Stimulated activated CD8-positive, alpha-beta memory T cell treated with anti-CD3 and anti-CD28 coated beads, Interleukin-4, amount 100 ng/mL, for 4 hours (primary cell): ENCODE data around the gene ZNF227.
"Not testable (repeated sequence)": the region's sequence is repeated elsewhere in the genome, so short reads cannot be mapped to it uniquely, and the experiment has no call there.

Experiments
- DNase-seq, 2 donors: peaks; one replicate each; pipeline ENCODE4 v3.0.0-alpha.2; 2020; ENCODE audit warnings: low read depth in 2 of 2, low spot score in 1 of 2

The ZNF227 gene

GRCh38 chr19:44236384-44236783, 24.1 kb downstream of the ZNF227 start:
- no peak for DNase-seq

- not testable (repeated sequence) for DNase-seq
These were observed 40.0 kb downstream of the ZNF227 start for GRCh38 chr19:44252332-44252731.

GRCh38 chr19:44253392-44253791, 41.1 kb downstream of the ZNF227 start:
- DNase-seq, result not testable (repeated sequence)

GRCh38 chr19:44254496-44254895, 42.2 kb downstream of the ZNF227 start:
- DNase-seq, result no peak

- no peak for DNase-seq
These were observed 43.5 kb downstream of the ZNF227 start for GRCh38 chr19:44255705-44256411.

DNA sequence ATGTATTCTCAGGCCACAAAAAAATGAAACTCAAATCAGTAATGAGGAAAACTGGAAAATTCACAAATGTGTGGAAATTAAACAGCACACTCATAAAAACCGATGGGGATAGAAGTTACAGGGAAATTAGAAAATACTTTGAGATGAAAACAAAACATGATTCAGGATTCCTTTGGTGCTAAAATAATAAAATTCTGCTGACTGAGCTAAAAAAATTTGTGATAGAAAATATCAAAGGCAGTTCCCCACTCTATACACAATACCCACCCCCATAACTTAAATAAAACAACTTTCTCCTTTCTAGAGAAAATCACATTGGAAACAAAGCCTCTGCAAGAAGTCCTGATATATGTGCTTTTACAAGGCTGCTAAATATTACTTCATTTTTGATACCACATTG, 45.8 kb downstream of the ZNF227 start:
- no peak for DNase-seq

DNA sequence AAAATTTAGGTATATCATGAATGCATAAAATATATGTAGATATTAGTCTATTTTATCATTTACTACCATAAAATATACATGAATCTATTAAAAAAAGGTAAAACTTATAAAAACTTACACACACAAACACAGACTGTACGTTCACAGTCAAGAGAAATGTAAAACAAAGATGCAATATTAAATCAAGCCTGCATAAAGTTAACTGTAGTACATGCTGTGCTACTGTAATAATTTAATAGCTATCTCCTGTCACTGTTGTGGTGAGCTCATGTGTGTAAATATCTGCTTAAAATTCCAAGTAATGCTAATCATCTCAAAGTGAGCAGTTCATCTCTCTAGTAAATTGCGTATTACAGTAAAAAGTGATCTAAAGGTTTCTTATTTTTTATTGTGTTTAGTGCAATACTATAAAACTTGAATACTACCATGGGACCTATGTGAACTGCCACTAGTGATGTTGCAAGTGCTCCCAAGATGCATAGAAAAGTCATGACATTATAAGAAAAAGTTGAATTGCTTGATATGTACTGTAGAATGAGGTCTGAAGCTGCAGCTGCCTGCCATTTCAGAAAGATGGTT, 46.6 kb downstream of the ZNF227 start:
- DNase-seq, result no peak

DNA sequence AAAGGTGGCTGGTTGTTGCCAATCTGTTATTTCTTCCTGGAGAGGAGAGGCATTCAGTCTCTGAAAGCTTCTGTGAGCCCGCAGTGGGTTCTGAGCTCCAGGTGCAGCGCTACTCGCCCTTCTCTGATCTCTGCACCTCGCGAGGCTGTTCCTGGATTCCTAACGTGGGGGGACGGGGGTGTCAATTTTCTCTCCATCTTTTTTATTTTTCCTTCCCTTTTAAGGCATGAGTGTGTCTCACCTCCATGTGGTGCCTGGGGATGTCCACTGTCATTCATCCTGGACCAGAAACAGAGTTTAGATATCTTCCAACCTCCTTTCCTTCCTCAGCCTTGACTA, 48.0 kb downstream of the ZNF227 start:
- no peak for DNase-seq

GRCh38 chr19:44260695-44261446, 48.5 kb downstream of the ZNF227 start:
- no peak for DNase-seq

DNA sequence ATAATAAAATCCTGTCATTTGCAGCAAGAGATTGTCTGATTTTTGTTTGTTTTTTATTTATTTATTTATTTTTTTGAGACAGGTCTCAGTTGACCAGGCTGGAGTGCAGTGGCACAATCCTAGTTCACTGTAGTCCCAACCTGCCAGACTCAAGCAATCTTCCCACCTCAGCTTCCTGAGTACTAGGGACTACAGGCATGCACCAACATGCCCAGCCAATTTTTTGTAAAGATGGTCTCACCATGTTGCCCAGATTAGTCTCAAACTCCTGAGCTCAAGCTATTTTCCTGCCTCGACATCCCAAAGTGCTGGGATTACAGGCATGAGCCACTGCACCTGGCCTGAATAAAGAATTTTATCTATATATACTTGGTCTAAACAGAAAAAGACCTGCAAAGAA, 65.0 kb downstream of the ZNF227 start:
- DNase-seq, result no peak

GRCh38 chr19:44278181-44278690, 65.9 kb downstream of the ZNF227 start:
- no peak for DNase-seq

GRCh38 chr19:44280916-44281315, 68.6 kb downstream of the ZNF227 start:
- DNase-seq, result no peak

GRCh38 chr19:44282846-44283245, 70.5 kb downstream of the ZNF227 start:
- no peak for DNase-seq

- DNase-seq, result no peak
These were observed 72.6 kb downstream of the ZNF227 start for GRCh38 chr19:44284968-44285367.
